ENCODE measurements around the gene XPR1. TPM values are rescaled to one million over a fixed set of nuclear protein-coding genes. Genes with fewer than 3 reads are reported as not detected.
"Not testable (repeated sequence)": the region's sequence is repeated elsewhere in the genome, so short reads cannot be mapped to it uniquely, and the experiment has no call there.

The XPR1 gene
- total RNA-seq, 1 donor from 2014 or later: 26.0 TPM

GRCh38 chr1:180724055-180724454 is 92.2 kb downstream of the XPR1 start:
- DNase-seq: no peak

- DNase-seq: not testable (repeated sequence)
These were observed 94.2 kb downstream of the XPR1 start for GRCh38 chr1:180726024-180726423.

- not testable (repeated sequence) for DNase-seq
These were observed 95.9 kb downstream of the XPR1 start for GRCh38 chr1:180727751-180728150.

GRCh38 chr1:180728472-180729106 is 96.8 kb downstream of the XPR1 start:
- no peak for DNase-seq

- DNase-seq: no peak
These were observed 99.3 kb downstream of the XPR1 start for GRCh38 chr1:180731131-180731530.

GRCh38 chr1:180732866-180733265 is 101.0 kb downstream of the XPR1 start:
- DNase-seq: no peak

GRCh38 chr1:180734366-180734765 is 102.5 kb downstream of the XPR1 start:
- DNase-seq: no peak

- no peak for DNase-seq
These were observed 110.8 kb downstream of the XPR1 start for GRCh38 chr1:180742663-180743062.

GRCh38 chr1:180743868-180744267 is 112.0 kb downstream of the XPR1 start:
- no peak for DNase-seq

GRCh38 chr1:180745098-180745497 is 113.3 kb downstream of the XPR1 start:
- no peak for DNase-seq

GRCh38 chr1:180751921-180752320 is 120.1 kb downstream of the XPR1 start:
- DNase-seq: no peak

GRCh38 chr1:180754453-180754852 is 122.6 kb downstream of the XPR1 start:
- DNase-seq: no peak

GRCh38 chr1:180757657-180758056 is 125.8 kb downstream of the XPR1 start:
- no peak for DNase-seq

GRCh38 chr1:180762796-180763195 is 131.0 kb downstream of the XPR1 start:
- DNase-seq: peak; percentile 10

GRCh38 chr1:180765151-180765550 is 133.3 kb downstream of the XPR1 start:
- DNase-seq: no peak

GRCh38 chr1:180769889-180770288 is 138.1 kb downstream of the XPR1 start:
- DNase-seq: no peak

GRCh38 chr1:180773210-180773865 is 141.5 kb downstream of the XPR1 start:
- DNase-seq: peak; percentile 48

- no peak for DNase-seq
These were observed 144.0 kb downstream of the XPR1 start for GRCh38 chr1:180775801-180776200.

GRCh38 chr1:180777072-180777689 is 145.4 kb downstream of the XPR1 start:
- no peak for DNase-seq

- DNase-seq: peak; percentile 26
These were observed 147.1 kb downstream of the XPR1 start for GRCh38 chr1:180778782-180779398.

GRCh38 chr1:180779584-180779983 is 147.8 kb downstream of the XPR1 start:
- no peak for DNase-seq

- DNase-seq: no peak
These were observed 149.9 kb downstream of the XPR1 start for GRCh38 chr1:180781718-180782117.

GRCh38 chr1:180785291-180785690 is 153.5 kb downstream of the XPR1 start:
- DNase-seq: no peak

- DNase-seq: no peak
These were observed 154.1 kb downstream of the XPR1 start for GRCh38 chr1:180785887-180786286.

Measured in dermis blood vessel endothelial cell (primary cell).